ENCODE results near the gene CORO6.
"Not testable (repeated sequence)": the region's sequence is repeated elsewhere in the genome, so short reads cannot be mapped to it uniquely, and the experiment has no call there.

CORO6 gene

DNA sequence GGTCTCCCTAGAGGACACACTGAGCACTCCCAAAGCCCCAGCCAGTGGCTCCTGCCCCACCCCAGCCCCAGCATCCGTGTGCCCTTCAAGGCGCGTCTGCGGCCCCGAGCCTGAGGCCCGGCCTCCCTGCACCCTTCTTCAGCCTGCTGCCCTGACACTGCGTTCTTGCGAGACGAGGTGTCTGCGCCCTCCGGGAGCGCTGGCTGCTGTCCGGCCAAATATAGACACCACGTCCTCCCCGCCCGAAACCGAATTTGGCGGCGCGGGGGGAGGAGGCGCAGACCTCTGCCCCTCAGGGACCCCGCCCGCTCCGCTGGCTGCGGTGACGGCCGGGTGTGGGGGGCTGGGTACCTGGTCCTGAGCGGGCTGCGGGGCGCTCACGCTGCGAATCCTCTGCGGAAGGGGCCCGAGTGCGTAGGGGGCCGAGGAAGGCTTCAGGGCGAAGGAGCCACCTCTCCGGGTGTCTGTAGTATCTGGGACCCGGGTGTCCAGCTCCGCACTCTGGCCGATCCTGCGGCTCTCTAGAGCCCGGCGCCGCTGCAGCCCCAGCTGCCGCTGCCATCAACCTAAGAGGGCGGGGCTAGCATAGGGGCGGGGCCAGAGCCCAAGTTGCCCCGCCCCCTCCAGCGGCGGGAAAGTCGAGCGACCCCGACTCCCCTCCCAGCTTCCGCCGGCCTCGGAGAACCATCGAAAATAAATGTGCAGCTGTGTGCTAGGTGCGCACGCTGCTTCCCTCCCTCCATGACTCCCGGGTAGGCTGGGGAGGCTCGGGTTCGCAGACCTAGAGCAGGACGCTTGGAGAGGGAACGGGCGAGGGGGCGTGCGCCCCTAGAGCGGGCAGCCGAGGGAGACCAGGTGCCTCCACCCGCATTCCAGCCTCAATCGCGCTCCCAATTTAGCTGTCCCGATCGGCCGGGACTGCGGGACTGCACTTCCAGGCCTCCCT, at the start of gene CORO6:
Gene CORO6, minus strand, starts transcription at position 576 of the 946 bp plus-strand sequence. CDS start 1,491 bp downstream, outside the sequence.
- intact Hi-C loops (cut with DNase I), result no loop called here
- peak in 40 of 42 donors; percentile 42 to 84 (median 74) for DNase-seq

DNA sequence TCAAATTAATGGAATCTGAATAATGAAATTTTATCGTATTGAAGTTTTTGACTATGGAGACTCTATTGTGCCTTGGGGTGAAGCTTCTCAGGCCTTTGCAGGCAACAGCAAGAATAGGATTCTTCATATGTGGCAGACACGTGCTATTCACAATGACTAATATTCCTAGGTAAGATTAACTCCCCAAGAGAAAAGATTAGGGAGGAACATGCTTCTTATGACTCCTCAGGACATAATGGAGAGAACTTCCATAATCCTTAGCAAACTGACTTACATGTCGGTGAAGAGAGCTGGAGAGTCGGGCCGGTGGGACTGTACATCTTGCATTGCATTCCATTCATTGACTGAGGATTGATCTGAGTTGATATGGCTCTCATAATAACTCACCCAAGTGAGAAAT, 48.9 kb upstream of the CORO6 start:
- DNase-seq, result no peak
- intact Hi-C loops (cut with DNase I), result no loop called here

DNA sequence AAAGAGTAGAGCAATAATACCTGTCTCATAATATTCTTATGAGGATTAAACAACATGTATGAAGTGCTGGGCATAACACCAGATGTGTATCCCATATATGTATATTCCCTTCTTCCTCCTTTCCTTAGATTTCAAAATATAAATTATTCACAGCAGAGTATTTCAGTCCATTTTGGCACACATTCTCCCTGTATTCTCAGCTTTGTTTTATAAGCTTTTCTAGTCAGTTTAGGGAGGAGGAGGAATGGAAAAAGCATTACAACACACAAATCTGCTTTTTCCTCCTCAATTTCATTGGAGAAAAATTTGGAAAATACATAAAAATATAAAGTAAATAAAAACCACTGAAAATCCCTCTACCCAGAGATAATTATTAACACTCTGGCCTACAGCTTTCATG, 46.6 kb upstream of the CORO6 start:
- DNase-seq, result no peak
- intact Hi-C loops (cut with DNase I), result no loop called here

DNA sequence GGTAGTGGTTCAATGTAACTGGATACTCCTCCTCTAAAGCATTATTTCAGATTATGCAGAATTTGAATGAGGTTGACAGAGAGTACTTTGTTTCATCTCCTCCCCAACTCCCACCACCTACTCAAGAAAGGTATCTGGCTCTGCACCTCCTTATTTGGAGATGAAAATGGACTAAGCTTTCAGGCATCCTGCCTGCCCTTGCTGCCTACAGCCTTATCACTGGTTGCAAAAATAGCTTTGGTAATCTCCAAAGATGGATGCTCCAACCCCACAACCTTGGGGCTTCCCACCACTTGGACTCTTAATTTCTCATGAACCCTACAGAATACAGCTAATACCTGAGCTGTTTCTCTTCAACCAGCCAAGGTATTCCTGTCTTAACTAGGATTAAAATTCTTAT, 45.3 kb upstream of the CORO6 start:
- intact Hi-C loops (cut with DNase I), result no loop called here
- no peak for DNase-seq

DNA sequence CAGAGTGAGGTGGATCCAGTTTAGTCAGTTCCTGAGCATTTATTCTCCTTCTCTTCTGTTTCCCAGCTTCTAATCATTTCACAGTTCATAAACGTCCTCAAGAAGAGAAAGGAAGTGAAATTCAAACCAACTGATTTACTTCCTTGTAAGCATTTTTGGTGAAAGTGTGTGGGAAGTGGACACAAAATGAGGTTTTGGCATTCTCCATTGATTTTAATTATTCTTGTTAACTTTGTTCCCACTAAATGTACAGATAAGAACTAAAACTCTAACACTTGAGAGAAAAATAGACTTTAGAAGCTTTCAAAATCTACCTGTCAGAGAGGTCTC, 42.7 kb upstream of the CORO6 start:
- intact Hi-C loops (cut with DNase I), result no loop called here

DNA sequence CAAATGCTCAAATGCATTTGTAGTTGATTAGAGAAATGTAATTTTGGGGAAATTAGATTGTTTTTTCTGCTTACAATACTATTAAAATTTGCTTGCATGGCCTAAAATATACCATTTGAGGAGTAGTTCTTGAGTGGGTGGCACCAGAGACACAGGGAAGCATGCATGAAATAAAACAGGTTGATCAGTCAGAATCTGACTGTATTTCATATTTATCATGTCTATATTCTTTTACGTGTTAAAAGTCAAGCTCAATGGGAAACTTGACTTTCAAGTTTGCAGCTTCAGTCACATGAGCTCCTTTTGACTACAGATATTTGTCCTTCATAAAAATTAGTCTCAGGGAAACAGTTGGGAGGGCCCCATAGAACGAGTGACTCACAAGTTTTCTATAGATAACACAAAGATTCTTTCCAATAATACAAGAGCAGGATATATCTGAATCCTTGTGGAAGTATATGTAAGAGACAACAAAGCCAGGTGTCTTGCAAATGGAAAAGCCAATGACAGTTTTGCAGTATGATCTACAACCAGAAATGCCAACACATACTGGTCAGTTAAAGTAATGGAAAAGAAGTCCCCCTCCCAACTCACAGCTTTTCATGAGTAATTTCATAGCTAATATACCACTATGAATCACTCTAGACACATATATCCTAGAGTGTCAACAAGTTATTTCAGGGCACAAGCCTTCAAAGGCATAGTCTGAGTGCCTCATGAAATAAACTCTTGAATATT, 42.2 kb upstream of the CORO6 start:
- intact Hi-C loops (cut with DNase I), result no loop called here
- no peak for DNase-seq

More for the DNA sequence above, 42.7 kb upstream of the CORO6 start:
- DNase-seq, result no peak

DNA sequence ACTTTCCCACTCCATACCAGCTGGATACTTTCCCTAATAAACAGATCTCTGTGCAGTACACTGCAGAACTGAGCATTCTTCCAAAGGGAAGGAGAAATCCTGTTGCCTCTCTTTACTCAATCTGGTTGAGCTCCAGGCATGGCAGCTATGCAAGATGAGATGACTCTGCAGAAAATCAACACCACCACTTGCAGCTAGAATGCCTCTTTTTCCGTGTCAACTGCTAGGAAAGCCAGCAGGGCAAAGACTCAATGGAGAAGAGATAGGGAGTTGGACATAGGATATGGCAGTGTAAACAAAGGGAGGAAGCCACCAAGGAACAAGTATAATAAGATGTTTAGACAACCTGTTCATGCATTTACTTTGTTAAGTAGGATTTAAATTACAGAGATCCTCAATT, 40.4 kb upstream of the CORO6 start:
- intact Hi-C loops (cut with DNase I), result no loop called here

DNA sequence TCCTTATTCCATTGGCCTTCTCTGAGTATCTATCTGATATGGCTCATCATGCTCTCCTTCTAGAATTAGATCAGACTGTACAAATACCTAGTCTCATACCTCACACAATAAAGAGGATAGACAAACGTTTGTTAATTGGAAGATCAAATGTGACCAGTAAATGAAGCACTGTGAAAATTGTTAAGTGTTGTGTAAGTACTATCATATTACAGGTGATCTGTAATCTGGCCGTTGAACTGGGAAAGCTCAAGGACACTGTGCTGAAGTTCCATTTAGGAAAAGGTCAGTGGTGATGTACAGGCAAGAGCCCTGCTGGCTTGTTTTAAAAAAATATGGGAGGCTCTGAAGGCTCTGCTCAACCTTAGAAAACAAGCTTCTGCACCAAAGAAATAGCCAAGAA, 38.5 kb upstream of the CORO6 start:
- intact Hi-C loops (cut with DNase I), result no loop called here
- DNase-seq, result no peak

More for the DNA sequence above, 40.4 kb upstream of the CORO6 start:
- peak in 1 of 42 donors; percentile 53 for DNase-seq

DNA sequence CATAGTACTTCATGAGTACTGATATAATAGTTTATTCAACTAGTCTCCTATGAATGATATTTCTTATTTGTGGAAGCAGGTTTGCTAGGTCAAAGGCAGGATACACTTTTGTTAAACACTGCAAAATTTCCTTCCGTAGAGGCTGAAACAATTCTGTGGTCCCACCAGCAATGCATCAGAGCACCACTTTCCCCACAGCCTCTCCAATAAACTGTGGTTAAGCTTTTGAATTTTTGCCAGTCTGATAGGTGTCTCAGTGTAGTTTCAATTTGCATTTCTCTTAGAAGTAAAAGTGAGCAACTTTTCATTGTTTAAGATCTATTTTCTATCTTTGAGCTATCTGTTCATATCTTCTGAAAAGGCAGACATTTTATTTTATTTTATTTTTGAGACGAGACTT, 36.4 kb upstream of the CORO6 start:
- intact Hi-C loops (cut with DNase I), result no loop called here
- no peak for DNase-seq

DNA sequence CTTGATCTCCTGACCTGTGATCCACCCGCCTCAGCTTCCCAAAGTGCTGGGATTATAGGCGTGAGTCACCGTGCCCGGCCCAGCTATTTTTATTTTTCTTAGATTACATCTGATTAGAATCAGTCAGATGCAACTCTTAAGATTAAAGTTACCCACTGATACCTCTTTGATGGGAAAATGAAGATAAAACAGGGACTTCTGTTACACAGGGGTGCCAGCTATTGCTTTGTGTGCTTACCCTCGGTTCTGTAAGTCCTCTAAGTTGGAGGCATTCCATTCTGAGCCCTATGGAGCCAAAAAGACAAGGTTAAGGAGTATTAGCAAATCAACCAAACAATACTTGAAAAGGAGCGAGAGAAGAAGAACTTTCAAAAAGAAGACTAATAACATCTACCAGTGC, 32.6 kb upstream of the CORO6 start:
- no peak for DNase-seq
- intact Hi-C loops (cut with DNase I), result no loop called here

DNA sequence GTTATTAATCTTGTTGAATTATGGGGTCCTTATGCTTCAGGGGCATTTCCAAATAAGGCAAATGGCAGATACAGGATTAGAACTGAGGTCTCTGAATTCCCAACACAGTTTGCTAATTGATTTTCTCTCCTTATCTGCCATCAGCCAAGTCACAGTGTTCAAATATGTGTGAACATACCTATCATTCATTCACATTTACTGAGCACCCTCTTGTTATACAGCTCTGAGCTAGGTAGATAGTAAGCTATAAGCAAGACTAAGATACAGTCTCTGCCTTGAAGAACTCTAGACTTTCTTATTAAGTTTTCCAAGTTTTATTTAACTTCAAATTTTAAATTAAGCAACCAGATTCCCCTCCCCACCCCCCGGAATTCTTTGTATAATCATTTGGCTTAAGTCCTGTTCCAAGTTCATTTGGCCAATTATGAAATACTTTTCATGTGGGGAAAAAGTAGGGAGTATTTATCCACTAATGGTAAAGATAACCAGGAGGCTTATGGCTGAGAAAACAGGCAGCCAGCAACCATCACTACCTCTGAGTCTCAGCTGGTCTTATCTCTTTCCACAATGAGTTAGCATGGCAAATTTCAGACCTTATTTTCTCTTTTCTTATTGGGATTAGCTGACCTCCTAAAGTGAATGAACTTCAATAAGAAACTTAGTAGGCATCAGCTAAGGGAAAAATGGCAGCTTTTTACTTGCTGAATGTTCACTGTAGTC, 31.4 kb upstream of the CORO6 start:
- DNase-seq, result no peak
- intact Hi-C loops (cut with DNase I), result no loop called here

DNA sequence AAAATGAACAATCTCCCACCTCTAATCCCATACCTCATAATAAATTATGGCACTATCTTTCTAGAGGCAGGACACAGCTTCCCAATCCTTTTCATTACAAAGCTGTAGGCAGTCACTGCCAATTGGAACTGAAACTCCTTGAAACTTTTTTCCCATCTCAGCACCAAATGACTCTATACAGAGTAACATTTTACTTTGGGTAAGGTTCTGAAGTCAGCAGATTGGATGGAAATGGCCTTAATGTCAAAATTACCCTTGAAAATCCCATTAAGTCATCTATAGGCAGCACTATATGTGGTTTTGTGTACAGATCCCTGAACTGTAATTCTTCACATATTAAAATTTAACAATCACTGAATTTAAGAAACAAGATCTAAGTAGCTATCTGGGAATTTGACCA, 30.3 kb upstream of the CORO6 start:
- DNase-seq, result no peak
- intact Hi-C loops (cut with DNase I), result no loop called here

DNA sequence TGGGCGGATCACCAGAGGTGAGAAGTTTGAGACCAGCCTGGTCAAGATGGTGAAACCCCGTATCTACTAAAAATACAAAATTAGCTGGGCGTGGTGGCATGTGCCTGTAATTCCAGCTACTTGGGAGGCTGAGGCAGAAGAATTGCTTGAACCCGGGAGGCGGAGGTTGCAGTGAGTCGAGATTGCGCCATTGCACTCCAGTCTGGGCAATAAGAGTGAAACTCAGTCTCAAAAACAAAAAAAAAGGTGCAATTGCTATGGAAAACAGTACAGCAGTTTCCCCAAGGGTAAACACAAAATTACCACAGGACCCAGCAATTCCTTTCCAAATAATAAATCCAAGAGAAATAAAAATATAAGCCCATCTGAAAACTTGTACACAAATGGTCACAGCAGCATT, 29.2 kb upstream of the CORO6 start:
- DNase-seq, result peak in 1 of 42 donors; percentile 21
- intact Hi-C loops (cut with DNase I), result not testable (repeated sequence)

DNA sequence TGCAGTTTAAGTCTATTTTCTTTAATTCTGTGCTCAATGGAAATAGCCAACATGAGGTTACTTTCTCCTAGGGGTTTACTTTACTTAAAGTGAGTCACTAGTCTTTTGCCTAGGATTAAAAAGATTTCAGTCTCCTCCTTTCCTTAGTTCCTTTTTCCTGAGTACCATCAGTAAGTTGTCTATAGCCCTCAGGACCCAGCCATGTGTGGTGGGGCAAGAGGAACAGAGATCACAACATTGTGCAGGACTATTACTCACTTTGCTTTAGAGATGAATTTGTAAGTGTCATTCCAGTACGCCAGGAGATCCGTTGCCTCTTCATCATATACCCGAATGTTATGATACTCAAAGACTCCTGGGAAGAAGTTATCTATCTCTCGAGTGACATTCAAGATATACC, 27.7 kb upstream of the CORO6 start:
- intact Hi-C loops (cut with DNase I), result no loop called here
- DNase-seq, result no peak

DNA sequence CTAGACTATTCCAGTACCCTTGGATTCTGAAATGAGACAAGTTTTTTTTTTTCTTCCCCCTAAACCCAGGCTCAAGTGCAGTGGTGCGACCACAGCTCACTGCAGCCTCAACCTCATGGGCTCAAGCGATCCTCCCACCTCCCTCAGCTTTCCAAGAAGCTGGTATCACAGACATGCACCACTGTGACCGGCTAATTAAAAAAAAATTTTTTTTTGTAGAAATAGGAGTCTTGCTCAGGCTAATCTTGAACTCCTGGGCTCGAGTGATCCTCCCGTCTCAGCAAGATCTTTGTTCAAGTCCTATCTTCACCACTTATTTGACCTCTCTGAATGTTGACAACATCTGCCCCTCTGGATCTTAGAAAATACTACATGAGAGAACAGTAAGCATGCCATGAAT, 26.6 kb upstream of the CORO6 start:
- intact Hi-C loops (cut with DNase I), result no loop called here

DNA sequence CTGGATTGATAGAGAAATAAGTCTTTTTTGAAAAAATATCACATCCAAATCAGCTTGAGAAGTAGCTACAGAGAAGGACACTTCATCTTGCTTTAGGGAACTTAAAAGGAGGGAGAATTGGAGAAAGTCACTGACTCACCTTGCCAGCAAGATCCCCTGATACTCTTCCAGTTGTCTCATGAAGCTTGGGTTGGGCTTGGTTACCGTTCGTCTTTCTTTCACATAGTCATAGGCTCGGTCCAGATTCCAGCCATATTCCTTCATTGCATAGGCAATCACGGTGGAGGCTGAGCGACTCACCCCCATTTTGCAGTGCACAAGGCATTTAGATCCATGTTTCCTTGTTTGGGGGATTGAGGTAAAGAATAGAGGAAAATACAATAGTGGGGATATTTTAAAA, 25.3 kb upstream of the CORO6 start:
- intact Hi-C loops (cut with DNase I), result no loop called here
- DNase-seq, result no peak

More for the DNA sequence above, 26.6 kb upstream of the CORO6 start:
- no peak for DNase-seq

DNA sequence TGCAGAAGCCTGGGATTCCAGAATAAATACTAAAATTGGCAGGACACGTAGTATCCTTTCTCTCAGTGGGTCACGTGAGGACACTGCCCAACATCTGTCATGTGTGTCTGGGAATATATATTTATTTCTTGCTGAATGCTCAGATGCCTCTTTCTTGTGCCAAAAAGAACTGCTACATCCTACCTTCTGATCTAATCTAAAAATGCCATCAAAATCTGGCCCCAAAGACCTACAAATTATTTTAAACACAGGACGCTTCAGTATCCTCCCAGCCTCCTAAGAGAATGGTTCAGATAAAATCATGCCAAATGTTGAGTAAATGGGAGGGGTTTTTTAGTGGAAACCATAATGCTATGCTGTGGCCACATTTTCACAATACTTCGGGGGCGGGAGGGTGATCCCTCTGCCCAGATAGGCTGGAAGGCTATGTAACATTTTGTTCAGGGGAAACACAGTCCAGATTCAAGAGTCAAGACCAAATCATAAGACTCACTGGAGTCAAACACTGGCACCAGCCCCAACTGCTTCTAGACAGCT, 22.9 kb upstream of the CORO6 start:
- intact Hi-C loops (cut with DNase I), result no loop called here
- DNase-seq, result peak in 7 of 42 donors; percentile 14 to 71 (median 35)

DNA sequence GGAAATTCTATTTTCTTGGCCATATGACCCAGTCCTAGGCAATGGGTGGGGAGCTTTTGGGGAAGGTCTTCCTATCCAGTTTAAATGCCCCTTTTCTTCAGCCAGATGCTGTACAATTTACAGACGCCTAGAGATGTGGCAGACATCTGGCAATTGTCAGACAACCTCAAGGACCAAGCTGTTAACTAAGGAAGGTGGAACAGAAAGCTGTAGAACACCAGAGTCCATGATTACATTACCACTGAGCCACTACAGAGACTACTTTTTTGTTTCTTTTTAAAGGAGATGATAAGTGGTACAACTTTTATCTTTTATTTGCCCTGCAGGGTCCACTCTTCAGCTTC, 21.1 kb upstream of the CORO6 start:
- DNase-seq, result no peak
- intact Hi-C loops (cut with DNase I), result loop anchor here (5.0 kb wide), 1 partner anchor 134 kb away; no protein-coding TSS in a partner anchor

DNA sequence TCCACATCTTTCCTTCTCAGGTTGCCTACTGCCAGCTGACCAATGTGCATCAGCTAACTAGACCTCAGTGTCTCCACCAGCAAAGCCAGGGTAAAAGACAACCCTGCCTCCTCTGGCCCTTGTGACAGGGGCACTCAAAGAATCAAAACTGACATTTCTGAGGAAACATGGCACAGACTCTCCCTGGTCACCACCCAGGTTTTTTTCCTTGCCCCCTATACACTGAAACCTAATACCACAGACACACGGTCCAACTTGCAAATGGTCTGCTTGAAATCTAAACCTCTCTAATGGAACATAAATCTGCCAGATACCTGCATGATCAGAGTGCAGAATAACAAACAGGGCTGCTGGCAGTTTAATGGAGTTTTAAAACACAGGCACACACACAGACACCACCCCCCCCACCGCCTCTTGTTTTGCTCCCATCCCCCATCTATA, 19.5 kb upstream of the CORO6 start:
- intact Hi-C loops (cut with DNase I), result loop anchor here (5.0 kb wide), 1 partner anchor 135 kb away; no protein-coding TSS in a partner anchor
- no peak for DNase-seq
